Measurements from ENCODE around the gene SLC15A4.

The SLC15A4 gene

DNA sequence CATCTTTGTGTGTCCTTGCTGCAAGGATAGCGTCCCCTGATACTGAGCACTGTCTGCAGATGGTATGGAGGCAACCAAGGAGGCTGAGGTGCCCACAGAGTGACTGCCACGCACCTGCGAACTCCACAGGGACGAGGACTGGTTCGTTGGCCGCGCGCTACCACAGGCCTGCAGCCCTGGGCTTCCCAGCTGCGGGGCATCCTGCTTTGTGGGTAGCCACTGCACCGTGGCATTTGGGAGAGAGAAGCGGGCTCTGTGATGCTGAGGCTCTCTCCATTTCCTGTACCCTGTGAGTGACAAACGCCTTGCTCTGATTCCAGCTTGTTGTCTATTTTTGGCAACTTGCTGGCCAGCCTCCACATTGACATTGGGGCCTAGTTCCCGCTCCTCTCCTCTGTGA lies 76.3 kb downstream of the SLC15A4 start:
- Histone ChIP-seq H3K18ac (ENCODE audit: low read depth in 1 of 2, low read length in 2 of 2) (no peak overlapping the region), H2BK15ac (ENCODE audit: low read depth, poor library complexity, severe bottlenecking) (no peak overlapping the region), H3K4ac (ENCODE audit: low read depth in 1 of 2, low read length in 2 of 2) (no peak overlapping the region), H3K4me2 (ENCODE audit: low read length, poor library complexity, severe bottlenecking) (no peak overlapping the region), H3K79me1 (replicated peaks; ENCODE audit: low read length, poor library complexity, severe bottlenecking) (no peaks in the 10 kb centered on the region), H2AFZ (ENCODE audit: low read depth, low read length) (no peak overlapping the region), H3K4me1 (ENCODE audit: control insufficient read depth, insufficient read depth, low read depth, low read length) (no peaks in the 10 kb centered on the region), H3K14ac (ENCODE audit: low read length in 2 of 2) (no peak overlapping the region), H2BK120ac (ENCODE audit: low read depth, low read length) (no peak overlapping the region), H2BK12ac (ENCODE audit: low read length in 2 of 2) (no peak overlapping the region), H3K23ac (ENCODE audit: low read length in 2 of 2) (no peak overlapping the region), H4K8ac (ENCODE audit: low read length) (no peak overlapping the region), H2AK5ac (ENCODE audit: low read length, severe bottlenecking) (no peak overlapping the region), H3K27me3 (ENCODE audit: control insufficient read depth in 1 of 2, insufficient read depth in 1 of 2, low read length in 2 of 2) (peaks cover 8% of the 10 kb centered on the region in 2 experiments), H3K36me3 (ENCODE audit: control insufficient read depth in 1 of 2, insufficient read depth in 2 of 2, low read depth in 1 of 2, low read length in 2 of 2) (no peaks in the 10 kb centered on the region), H3K9ac (ENCODE audit: low read length) (no peak overlapping the region), H4K91ac (ENCODE audit: low read length) (no peak overlapping the region), H3K4me3 (ENCODE audit: insufficient read depth in 1 of 2, low read depth in 1 of 2, low read length in 2 of 2) (no peak overlapping the region), H3K27ac (ENCODE audit: low read length, poor library complexity, severe bottlenecking) (no peak overlapping the region), H3K9me3 (ENCODE audit: control insufficient read depth, low read length) (no peaks in the 10 kb centered on the region), H2BK5ac (ENCODE audit: low read depth, low read length, poor library complexity, severe bottlenecking) (no peak overlapping the region)
- no peak for DNase-seq
- WGBS = 71% methylated on average over 13 of the region's 13 CpGs

GRCh38 chr12:128745772-128746689 lies 77.7 kb downstream of the SLC15A4 start:
- Histone ChIP-seq H3K14ac (ENCODE audit: low read length in 2 of 2) (no peak overlapping the region), H3K9ac (ENCODE audit: low read length) (no peak overlapping the region), H3K27me3 (ENCODE audit: control insufficient read depth in 1 of 2, insufficient read depth in 1 of 2, low read length in 2 of 2) (peaks cover 8% of the 10 kb centered on the region in 2 experiments), H3K4me2 (ENCODE audit: low read length, poor library complexity, severe bottlenecking) (no peak overlapping the region), H2BK12ac (ENCODE audit: low read length in 2 of 2) (no peak overlapping the region), H3K4ac (ENCODE audit: low read depth in 1 of 2, low read length in 2 of 2) (no peak overlapping the region), H2AFZ (ENCODE audit: low read depth, low read length) (no peak overlapping the region), H3K36me3 (ENCODE audit: control insufficient read depth in 1 of 2, insufficient read depth in 2 of 2, low read depth in 1 of 2, low read length in 2 of 2) (no peaks in the 10 kb centered on the region), H3K4me1 (ENCODE audit: control insufficient read depth, insufficient read depth, low read depth, low read length) (no peaks in the 10 kb centered on the region), H2BK5ac (ENCODE audit: low read depth, low read length, poor library complexity, severe bottlenecking) (no peak overlapping the region), H4K8ac (ENCODE audit: low read length) (no peak overlapping the region), H2BK120ac (ENCODE audit: low read depth, low read length) (no peak overlapping the region), H3K27ac (ENCODE audit: low read length, poor library complexity, severe bottlenecking) (no peak overlapping the region), H3K79me1 (replicated peaks; ENCODE audit: low read length, poor library complexity, severe bottlenecking) (no peaks in the 10 kb centered on the region), H3K18ac (ENCODE audit: low read depth in 1 of 2, low read length in 2 of 2) (no peak overlapping the region), H4K91ac (ENCODE audit: low read length) (no peak overlapping the region), H2AK5ac (ENCODE audit: low read length, severe bottlenecking) (no peak overlapping the region), H2BK15ac (ENCODE audit: low read depth, poor library complexity, severe bottlenecking) (no peak overlapping the region), H3K23ac (ENCODE audit: low read length in 2 of 2) (no peak overlapping the region), H3K9me3 (ENCODE audit: control insufficient read depth, low read length) (no peaks in the 10 kb centered on the region), H3K4me3 (ENCODE audit: insufficient read depth in 1 of 2, low read depth in 1 of 2, low read length in 2 of 2) (no peak overlapping the region)
- DNase-seq = no peak
- WGBS = no CpG with 5 or more reads among the region's 11 CpGs

GRCh38 chr12:128743916-128744315 lies 79.8 kb downstream of the SLC15A4 start:
- H3K14ac ChIP-seq (ENCODE audit: low read length in 2 of 2) = no peak overlapping the region
- DNase-seq = no peak
- H2AK5ac ChIP-seq (ENCODE audit: low read length, severe bottlenecking) = no peak overlapping the region
- H2BK15ac ChIP-seq (ENCODE audit: low read depth, poor library complexity, severe bottlenecking) = no peak overlapping the region
- H3K4ac ChIP-seq (ENCODE audit: low read depth in 1 of 2, low read length in 2 of 2) = no peak overlapping the region
- no peak overlapping the region for H3K18ac ChIP-seq (ENCODE audit: low read depth in 1 of 2, low read length in 2 of 2)
- H2BK12ac ChIP-seq (ENCODE audit: low read length in 2 of 2) = no peak overlapping the region
- no peaks in the 10 kb centered on the region for H3K9me3 ChIP-seq (ENCODE audit: control insufficient read depth, low read length)
- H3K23ac ChIP-seq (ENCODE audit: low read length in 2 of 2) = no peak overlapping the region
- no peak overlapping the region for H3K4me3 ChIP-seq (ENCODE audit: insufficient read depth in 1 of 2, low read depth in 1 of 2, low read length in 2 of 2)
- H2AFZ ChIP-seq (ENCODE audit: low read depth, low read length) = no peak overlapping the region
- H3K27ac ChIP-seq (ENCODE audit: low read length, poor library complexity, severe bottlenecking) = no peak overlapping the region
- no peak overlapping the region for H4K8ac ChIP-seq (ENCODE audit: low read length)
- peaks cover 8% of the 10 kb centered on the region in 2 experiments for H3K27me3 ChIP-seq (ENCODE audit: control insufficient read depth in 1 of 2, insufficient read depth in 1 of 2, low read length in 2 of 2)
- no peak overlapping the region for H3K9ac ChIP-seq (ENCODE audit: low read length)
- H3K79me1 ChIP-seq (replicated peaks; ENCODE audit: low read length, poor library complexity, severe bottlenecking) = no peaks in the 10 kb centered on the region
- H2BK120ac ChIP-seq (ENCODE audit: low read depth, low read length) = no peak overlapping the region
- WGBS = 71% methylated on average over 4 of the region's 7 CpGs
- H2BK5ac ChIP-seq (ENCODE audit: low read depth, low read length, poor library complexity, severe bottlenecking) = no peak overlapping the region
- H3K4me1 ChIP-seq (ENCODE audit: control insufficient read depth, insufficient read depth, low read depth, low read length) = no peaks in the 10 kb centered on the region
- no peak overlapping the region for H4K91ac ChIP-seq (ENCODE audit: low read length)
- H3K4me2 ChIP-seq (ENCODE audit: low read length, poor library complexity, severe bottlenecking) = no peak overlapping the region
- no peaks in the 10 kb centered on the region for H3K36me3 ChIP-seq (ENCODE audit: control insufficient read depth in 1 of 2, insufficient read depth in 2 of 2, low read depth in 1 of 2, low read length in 2 of 2)
